ENCODE results near the gene DENND2A.

The DENND2A gene

GRCh38 chr7:140611641-140612040, 29.0 kb downstream of the DENND2A start:
- DNase-seq: no peak

- no peak for DNase-seq
Observed at GRCh38 chr7:140610204-140611165, 30.1 kb downstream of the DENND2A start.

GRCh38 chr7:140609646-140610045, 31.0 kb downstream of the DENND2A start:
- DNase-seq: no peak

GRCh38 chr7:140607441-140607989, 33.1 kb downstream of the DENND2A start:
- DNase-seq: no peak

GRCh38 chr7:140605337-140605736, 35.3 kb downstream of the DENND2A start:
- DNase-seq: no peak

GRCh38 chr7:140604760-140605159, 35.9 kb downstream of the DENND2A start:
- DNase-seq: no peak

GRCh38 chr7:140604076-140604475, 36.5 kb downstream of the DENND2A start:
- no peak for DNase-seq

GRCh38 chr7:140601566-140602174, 38.9 kb downstream of the DENND2A start:
- DNase-seq: no peak

- DNase-seq: no peak
Observed at GRCh38 chr7:140600341-140600740, 40.3 kb downstream of the DENND2A start.

- no peak for DNase-seq
Observed at GRCh38 chr7:140597428-140597949, 43.1 kb downstream of the DENND2A start.

- DNase-seq: no peak
Observed at GRCh38 chr7:140596519-140597427, 43.8 kb downstream of the DENND2A start.

- no peak for DNase-seq
Observed at GRCh38 chr7:140595468-140596092, 45.0 kb downstream of the DENND2A start.

- DNase-seq: no peak
Observed at GRCh38 chr7:140594131-140594691, 46.4 kb downstream of the DENND2A start.

GRCh38 chr7:140593672-140593982, 47.0 kb downstream of the DENND2A start:
- no peak for DNase-seq

- DNase-seq: no peak
Observed at GRCh38 chr7:140592964-140593671, 47.5 kb downstream of the DENND2A start.

GRCh38 chr7:140591180-140591902, 49.3 kb downstream of the DENND2A start:
- DNase-seq: no peak

- no peak for DNase-seq
Observed at GRCh38 chr7:140587243-140587642, 53.4 kb downstream of the DENND2A start.

GRCh38 chr7:140586516-140586915, 54.1 kb downstream of the DENND2A start:
- DNase-seq: no peak

- DNase-seq: no peak
Observed at GRCh38 chr7:140585333-140585732, 55.3 kb downstream of the DENND2A start.

- no peak for DNase-seq
Observed at GRCh38 chr7:140584195-140584851, 56.3 kb downstream of the DENND2A start.
